Stimulated activated CD4-positive, alpha-beta T cell treated with anti-CD3 and anti-CD28 coated beads, Interleukin-12 subunit alpha, Interleukin-12 subunit beta, amount 100 ng/mL, for 24 hours (primary cell): Measurements from ENCODE around the gene PRKAR1B.
"Not testable (repeated sequence)": the region's sequence is repeated elsewhere in the genome, so short reads cannot be mapped to it uniquely, and the experiment has no call there.

Source experiments
- DNase-seq, 2 experiments: peaks; one replicate each; pipeline ENCODE4 v3.0.0-alpha.2; 2020; ENCODE audit warnings: low read depth in 2 of 2

The PRKAR1B gene

DNA sequence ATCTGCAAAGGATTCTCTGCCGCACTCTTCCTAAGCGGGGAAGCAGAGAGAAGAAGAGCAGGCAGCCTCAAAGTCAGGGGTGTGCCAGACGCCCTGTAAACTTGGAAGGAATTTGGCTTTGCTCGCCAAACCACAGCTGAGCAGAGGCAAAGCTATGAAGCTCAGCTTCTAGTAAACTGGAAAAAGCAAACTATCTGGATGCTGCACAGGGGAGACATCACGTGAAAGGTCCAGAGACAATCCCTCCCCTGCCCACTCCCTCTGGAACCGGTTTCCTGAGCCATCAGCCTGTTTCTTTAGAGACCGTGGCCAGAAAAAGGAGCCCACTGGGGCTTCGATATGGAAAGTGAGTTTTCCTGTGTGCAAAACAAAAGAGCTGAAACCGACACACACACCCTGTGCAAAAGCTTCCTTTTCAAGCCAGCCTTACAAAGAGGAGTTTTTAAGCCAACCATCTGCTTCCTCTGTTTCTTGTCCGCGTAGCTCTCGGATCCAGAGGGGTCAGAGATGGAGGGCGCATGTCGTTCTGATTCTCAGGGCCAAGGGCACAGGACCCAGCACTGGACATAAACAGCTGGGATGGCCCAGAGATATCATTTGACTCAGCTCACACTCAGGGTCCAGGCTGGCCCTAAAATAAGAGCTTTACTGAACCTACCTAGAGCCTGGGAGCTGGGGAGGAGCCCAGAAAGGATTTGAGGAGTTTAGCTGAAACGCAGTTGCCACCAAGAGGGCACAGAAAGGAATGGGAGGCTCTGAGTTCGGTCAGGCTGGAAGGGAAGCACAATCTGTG is 58.7 kb downstream of the PRKAR1B start:
- DNase-seq = no peak

DNA sequence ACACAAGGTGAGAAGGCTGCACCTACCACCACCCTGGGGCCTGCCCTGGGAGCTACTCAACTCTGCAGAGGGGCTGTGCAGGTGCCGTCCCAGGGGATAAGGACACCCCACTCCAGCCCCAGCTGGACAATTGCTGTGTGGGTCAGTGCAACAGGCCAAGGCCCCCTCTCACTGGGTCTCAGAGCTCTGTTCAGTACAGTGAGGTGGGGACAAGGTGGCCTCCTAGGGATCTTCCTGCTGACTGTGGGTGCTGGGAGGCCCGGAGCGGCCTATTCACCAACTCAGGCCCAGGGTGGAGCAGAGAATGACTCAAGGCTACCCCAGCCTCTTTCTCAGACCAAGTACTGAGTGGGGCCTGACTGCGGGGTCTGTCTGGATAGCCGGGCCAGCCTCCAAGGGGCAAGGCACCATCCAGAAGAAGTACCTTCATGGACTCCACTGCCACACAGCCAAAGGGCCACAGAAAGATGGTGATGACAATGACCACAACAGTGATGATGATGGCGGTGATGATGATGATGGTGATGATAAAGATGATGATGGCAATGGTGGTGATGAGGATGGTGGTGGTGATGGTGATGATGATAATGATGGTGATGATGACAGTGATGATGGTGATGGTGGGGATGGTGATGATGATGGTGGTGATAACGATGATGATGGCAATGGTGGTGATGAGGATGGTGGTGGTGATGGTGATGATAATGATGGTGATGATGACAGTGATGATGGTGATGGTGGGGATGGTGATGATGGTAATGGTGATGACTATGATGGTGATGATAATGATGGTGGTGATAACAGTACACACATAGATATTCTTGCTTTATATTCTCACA is 60.4 kb downstream of the PRKAR1B start:
- DNase-seq = no peak

DNA sequence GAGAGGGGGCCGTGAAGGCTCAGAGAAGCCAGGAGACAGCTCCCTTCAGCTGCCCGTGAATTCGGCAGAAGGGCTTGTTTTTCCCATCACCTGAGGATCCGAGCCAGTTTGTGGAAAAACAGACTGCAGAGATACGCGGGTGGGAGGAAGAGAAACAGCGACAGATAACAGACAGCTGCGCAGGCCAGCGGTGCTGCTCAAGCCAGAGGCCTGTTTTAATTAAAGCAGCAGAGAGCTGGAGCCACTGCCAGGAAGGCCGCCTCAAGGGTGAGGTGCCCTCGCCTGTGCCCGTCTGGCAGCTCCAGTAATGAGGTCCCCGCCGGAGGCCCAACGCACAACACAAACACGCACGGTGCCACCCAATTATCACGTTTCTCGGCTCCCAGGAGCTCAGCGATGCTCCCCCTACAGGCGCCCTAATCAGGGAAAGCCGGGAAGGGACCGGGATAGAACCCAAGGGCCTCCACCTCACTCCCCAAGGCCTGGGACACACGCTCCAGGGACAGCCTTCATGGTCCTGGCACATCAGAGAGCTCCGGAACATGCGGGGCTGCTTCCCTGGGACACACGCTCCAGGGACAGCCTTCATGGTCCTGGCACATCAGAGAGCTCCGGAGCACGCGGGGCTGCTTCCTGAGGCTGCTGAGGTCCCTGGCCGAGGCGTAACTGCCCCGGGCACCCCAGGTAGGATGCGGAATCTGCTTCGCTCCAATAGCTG is 61.2 kb downstream of the PRKAR1B start:
- DNase-seq = no peak

DNA sequence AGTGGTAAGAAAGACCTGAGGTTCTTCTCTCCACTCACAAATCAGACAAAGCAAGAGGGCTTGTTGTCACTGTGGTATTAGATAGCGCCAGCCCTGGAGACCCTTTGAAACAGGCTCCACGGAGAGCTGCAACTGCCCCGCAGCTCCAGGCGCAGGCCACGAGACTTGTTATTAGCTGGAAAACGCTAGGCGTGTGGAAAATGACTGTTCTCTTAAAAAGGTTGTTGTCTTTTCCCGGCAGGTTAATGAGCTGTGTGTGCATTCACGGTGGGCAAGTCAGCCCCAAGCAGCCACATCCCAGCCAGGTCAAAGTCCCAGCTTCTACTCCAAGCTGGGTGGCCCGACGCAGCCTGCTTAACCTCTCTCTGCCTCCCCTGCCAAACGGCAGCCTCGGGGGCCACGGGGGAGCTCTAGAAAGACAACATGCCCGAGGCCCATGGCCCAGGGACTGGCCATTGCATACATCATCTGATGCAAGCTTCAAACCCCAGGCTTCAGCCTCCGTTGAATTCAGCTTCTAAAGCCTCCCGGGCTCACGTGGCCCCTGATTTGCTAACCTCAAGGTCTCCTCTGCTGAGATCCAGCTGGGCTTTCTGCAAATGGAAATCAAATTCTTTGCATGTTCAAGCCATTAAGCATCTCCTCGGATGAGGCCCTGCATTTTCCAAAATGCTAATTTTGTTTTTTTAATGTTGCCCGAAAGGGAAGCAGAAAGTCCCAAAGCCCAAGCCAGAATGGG is 61.9 kb downstream of the PRKAR1B start:
- DNase-seq = no peak

DNA sequence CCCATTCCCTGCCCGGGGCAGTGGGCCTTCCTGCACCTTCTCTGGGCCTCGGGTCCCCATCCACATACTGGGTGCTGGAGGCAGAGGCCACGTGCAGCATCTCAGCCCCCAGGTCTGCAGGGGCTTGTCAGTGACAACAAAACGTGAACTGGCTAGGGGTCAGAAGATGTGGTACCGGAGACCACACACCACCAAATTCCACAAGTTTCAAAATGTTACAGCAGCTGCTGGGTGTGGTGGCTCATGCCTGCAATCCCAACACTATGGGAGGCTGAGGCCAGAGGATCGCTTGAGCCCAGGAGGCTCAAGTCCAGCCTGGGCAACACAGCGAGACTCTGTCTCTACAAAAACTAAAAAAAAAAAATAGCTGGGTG is 62.7 kb downstream of the PRKAR1B start:
- no peak for DNase-seq

DNA sequence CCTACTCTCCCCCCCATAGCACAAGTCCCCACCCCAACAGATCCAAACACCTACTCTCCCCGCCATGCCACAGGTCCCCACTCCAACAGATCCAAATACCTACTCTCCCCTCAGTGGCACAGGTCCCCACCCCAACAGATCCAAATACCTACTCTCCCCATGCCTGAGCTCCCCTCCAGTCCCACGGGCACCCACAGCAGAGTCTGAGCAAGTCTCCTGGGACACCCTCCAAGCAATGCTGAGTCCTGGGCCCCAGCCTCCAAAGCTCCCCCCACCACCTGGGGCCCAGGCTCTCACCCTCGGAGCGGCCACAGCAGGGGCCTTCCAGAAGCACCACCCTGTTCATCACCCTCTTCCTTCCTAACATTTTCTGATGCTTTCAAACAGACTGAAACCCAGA is 64.5 kb downstream of the PRKAR1B start:
- DNase-seq = no peak

DNA sequence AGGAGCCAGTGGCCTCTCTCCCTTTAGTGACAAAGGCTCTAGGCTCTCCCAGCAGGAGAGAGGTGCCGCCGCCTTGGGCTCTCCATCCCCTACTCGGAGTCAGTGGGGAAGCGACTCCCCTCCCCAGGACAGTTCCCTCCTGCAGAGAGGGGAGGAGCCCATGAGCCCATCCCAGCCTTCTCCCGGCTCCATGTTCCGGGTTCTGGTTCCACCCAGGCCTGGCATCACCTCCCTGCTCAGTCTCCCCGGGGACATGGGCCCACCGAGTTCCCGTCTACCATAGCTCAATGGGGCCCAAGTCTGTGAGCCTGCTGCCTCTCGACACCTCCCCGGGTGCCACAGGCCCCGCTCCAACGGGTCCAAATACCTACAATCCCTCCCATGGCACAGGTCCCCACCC is 67.1 kb downstream of the PRKAR1B start:
- DNase-seq = no peak

DNA sequence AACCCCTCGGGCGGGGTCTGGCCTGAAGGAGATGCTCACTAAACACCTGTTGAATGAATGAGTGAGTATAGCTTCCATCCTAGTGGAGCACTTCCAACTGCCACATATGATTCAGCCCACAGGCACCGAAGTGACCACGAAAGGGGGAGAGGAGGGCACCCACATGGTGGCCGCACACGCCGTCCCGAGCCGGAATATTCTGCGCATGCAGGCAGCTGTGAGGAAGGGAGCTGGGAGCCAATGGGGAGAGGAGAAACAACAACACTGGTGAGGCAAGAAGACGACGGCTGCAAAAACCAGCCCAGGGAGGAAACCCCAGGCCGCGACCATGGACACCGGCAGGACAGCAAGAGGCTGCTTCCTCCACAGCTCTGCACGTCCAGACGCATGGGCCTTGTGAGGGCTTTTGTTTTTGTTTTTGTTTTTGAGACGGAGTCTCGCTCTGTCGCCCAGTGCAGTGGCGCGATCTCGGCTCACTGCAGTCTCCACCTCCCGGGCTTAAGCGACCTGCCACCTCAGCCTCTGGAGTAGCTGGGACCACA is 67.7 kb downstream of the PRKAR1B start:
- no peak for DNase-seq

DNA sequence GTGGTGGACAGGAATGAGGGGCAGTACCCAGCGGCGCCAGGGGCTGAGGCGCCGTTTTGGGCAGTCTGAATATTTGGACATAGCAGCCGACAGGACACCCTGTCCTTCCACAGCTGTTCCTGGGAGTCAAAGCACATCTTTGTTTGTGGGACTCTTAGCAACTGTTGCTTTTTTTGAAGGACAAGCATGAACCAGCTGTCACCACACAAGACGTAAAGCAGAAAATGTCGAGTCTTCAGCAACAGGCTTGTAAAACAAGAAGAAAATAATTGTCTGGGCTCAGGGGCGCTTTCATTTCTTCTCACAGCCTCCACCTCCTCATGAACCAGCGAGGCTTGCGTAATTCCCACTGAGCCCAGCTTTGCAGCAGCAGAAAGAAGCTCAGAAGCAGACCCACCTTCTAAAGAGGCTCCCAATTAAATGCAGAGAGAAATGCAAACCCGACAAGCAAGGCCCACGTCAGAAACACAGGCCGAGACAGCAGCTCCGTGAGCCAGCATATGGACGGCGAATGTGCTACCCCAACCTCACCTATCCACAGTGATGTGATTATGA is 69.4 kb downstream of the PRKAR1B start:
- DNase-seq = no peak

DNA sequence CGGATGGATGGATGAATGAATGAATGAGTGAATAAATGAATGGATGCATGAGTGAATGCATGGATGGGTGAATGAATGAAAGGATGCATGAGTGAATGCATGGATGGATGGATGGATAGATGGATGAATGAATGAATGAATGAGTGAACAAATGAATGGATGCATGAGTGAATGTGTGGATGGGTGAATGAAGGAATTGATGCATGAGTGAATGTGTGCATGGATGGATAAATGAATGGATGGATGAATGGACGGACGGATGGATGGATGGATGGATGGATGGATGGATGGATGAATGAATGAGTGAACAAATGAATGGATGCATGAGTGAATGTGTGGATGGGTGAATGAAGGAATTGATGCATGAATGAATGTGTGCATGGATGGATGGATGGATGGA is 70.1 kb downstream of the PRKAR1B start:
- not testable (repeated sequence) for DNase-seq

DNA sequence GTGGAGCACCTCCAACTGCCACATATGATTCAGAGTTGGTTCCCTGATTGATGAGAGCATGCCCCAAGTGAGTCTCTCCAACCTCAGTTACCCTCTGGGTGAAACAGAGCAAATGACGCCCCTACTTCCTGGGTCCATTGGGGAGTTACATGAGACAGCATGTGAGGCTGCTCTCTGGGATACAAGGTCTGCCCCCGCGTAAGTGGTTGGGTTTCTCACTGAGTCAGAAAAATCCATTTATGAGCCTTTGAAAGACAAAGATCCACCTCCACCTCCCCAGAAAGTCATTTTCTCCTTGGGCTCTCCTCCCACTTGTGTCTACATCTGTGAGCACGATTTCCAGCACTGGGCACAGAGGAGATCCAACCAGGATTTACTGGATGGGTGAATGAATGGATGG is 71.3 kb downstream of the PRKAR1B start:
- no peak for DNase-seq

DNA sequence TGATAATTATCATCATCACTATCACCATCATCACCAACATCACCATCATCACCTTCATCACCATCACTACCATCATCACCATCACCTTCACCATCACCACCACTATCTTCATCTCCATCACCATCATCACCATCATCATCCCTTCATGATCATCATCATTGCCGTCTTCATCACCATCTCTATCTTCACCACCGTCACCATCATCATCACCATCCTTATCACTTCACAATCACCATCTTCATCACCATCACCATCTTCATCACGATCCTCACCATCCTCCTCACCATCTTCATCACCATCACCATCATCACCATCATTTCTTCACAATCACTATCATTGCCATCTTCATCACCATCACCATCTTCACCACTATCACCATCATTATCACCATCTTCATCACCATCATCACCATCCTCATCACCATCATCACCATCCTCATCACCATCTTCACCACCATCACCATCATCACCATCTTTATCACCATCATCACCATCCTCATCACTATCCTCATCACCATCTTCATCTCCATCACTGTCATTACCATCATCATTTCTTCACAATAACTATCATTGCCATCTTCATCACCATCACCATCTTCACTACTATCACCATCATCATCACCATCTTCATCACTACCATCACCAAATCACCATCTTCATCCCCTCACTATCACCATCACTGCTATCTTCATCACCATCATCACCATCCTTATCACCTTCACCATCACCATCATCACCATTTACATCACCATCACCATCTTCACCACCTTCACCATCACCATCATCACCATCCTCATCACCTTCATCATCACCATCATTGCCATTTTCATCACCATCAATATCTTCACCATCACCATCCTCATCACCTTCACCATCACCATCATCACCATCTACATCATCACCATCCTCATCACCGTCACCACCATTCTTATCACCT is 73.0 kb downstream of the PRKAR1B start:
- no peak for DNase-seq

DNA sequence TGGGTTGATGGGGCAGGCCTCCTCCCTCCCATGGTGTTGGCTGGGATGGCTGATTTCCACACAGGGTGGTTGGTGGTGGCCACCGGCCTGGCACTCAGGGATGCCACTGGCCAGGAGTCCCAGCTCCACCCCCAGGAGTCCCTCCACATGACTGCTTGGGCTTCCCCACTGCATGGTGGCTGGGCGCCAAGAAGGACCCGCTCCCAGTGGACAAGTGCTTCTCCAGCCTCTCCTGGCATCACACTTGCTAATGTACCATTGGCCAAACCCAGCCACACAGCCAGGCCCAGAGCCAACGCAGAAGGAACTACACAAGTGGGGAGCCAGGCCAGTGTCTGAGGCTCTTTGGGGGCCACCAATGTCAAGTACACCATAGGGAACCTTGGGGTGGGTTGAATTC is 74.2 kb downstream of the PRKAR1B start:
- DNase-seq = no peak

DNA sequence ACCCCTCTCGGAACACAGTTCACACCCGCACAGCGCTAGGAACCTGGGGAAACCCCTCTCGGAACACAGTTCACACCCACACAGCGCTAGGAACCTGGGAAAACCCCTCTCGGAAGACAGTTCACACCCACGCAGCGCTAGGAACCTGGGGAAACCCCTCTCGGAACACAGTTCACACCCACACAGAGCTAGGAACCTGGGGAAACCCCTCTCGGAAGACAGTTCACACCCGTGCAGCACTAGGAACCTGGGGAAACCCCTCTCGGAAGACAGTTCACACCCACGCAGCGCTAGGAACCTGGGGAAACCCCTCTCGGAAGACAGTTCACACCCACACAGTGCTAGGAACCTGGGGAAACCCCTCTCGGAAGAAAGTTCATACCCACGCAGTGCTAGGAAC is 74.9 kb downstream of the PRKAR1B start:
- not testable (repeated sequence) for DNase-seq

DNA sequence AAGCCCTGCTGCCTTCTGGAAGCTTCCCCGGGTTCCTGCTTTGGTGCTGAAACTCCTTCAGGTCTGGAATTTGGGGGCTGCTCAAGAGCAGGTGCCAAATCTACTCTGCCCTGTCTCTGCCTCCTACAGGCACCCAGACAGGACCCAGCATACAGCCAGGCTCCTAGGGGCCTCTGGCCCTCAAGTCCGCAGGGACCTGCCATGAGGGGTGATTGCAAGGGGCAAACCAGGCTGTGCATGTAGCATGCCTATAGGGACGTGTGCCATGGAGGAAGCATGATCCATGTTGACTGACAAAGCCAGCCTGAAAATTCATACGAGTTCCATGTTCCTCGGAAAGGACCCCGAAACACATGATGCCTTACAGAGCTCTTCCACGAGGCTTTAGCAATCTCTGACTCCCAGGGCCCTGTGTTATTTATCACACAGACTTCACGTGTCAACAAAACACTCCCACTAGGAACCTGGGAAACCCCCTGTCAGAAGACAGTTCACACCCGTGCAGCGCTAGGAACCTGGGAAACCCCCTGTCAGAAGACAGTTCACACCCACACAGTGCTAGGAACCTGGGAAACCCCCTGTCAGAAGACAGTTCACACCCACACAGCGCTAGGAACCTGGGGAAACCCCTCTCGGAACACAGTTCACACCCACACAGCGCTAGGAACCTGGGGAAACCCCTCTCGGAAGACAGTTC is 75.9 kb downstream of the PRKAR1B start:
- no peak for DNase-seq

DNA sequence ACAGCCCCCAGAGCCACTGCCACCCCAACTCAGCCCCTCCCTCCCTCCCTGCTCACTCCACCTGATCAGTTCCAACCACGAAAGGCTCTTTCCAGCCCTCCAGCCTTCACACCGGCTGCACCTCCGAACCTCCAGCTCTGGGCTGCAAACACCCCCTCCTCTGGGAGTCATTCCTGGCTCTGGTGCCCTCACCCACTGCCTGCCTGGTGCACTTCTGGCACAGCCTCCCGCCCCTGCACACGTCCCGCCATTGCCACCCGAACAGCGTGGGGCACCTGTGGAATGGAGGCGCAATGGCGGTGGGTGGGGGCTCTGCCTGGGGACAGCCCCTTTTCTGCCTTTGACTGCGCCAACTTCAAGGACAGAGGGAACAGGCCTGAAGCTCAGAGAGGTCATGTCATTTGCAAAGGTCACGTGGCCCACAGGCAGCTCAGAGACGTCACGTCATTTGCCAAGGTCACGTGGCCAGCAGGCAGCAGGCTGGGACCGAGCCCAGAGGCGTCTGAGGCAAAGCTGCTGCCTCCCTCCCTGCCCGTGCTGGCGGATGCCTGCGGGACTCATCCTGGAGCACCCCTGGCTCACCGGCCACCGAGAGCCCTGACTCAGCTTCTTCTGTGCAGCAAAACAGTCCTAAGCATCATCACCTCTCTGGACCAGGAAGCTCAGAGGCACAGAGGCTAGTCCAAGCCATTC is 76.6 kb downstream of the PRKAR1B start:
- DNase-seq = no peak

DNA sequence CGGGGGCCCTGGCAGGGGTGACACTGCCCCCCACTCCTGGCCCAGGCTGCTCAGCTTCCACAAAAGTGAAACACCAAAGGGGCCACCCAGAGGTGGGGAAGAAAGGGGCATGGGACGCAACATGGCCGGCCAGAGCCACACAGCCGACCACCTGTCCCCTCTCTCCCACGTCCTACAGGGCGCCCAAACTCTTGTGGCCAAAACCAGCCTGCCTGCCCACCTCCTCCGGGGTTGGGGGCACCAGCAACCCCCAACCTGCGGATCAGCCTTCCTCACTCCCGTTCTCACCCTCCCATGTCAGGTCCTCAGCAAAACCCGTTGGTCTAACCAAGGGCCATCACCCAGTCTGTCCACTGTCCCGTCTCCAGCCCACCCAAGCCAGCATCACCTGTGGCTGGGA is 80.1 kb downstream of the PRKAR1B start:
- DNase-seq = no peak

DNA sequence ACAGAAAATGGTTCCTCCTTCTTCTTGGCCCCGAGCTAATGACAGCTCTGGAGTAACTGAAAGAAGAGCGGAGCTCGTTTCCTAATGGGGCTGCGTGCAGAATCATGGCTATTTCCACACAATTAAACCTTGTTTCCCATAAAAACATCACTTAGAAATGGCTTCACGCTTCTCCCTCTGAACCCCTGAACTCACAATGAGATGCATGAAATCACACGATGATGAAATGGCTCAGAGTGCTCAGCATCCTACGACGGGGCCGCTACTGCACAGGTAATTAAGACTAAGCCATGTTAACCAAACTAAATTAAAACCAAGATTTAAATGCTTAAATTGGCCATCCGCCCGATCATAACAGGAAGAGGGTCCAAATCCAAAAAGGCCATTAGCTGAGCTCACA is 80.6 kb downstream of the PRKAR1B start:
- DNase-seq = no peak

DNA sequence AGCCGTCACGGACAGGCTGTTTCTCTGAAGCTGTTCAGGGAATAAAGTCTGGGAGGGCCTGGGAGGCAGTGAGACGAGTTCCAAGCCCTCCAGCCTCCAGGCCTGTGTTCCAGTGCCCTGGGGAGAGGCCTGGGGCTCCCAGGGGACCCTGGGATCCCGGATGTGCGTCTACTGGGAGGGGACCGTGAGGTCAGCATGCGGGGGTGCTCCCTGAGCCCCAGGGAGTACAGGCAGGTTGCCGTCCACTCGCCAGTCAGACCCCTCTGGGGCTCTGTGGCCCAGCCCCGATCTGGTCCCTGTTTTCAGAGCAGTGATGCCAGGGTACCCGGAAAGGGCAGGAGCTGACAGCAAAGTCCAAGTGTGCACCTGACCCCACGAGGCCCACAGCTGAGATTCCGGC is 81.5 kb downstream of the PRKAR1B start:
- no peak for DNase-seq
